Forelimb muscle (tissue), 1 donor: ENCODE data around the gene CASKIN1. TPM values are rescaled to one million over a fixed set of nuclear protein-coding genes. Genes with fewer than 3 reads are reported as not detected.
A peak's percentile ranks its signal among the peaks of the same experiment; 100 is the strongest.

Experiments used
- DNase-seq: peaks from one replicate; pipeline ENCODE4 v3.0.0-alpha.2; 2013; ENCODE audit warnings: low read depth
- polyA plus RNA-seq: library from polyadenylated mRNA; unstranded; fragments of 120-200 nt; gene quantifications from one replicate; pipeline ENCODE4 v1.2.1, GENCODE V29; 2013; ENCODE audit not compliant: insufficient read length

The CASKIN1 gene
- polyA plus RNA-seq, 1 donor, result 2.3 TPM

DNA sequence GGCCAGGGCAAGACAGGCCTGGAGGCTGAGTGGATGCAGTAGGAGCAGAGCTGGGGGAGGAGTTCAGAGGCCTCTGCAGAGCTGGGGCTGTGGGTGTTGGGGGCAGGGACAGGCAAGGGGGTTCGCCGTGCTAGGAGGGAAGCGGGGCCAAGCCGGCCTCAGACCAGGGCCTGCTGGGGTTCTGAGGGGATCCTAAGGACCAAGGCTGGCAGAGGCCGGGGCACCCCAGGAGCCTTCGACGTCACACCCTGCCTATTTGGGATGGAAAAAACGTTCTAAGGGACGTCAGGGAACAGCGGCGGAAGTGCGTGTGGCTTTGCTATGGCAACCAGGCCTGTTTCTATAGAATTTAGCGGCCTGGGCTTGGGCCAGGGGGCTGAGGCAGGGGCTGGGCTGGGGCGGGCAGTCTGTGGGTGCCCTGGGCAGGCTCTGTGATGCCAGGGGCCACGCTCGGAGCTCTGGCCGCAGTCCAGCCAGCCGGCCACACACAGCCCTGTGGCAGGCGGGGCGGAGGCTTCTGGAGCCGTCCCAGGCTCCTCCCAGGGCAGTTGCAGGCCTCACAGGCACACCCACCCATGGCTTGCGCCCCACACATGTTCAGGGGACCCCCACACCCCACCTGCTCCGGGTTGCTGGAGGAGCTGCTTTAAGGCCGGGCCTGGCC lies 37.1 kb downstream of the CASKIN1 start:
- peak; percentile 46 for DNase-seq

DNA sequence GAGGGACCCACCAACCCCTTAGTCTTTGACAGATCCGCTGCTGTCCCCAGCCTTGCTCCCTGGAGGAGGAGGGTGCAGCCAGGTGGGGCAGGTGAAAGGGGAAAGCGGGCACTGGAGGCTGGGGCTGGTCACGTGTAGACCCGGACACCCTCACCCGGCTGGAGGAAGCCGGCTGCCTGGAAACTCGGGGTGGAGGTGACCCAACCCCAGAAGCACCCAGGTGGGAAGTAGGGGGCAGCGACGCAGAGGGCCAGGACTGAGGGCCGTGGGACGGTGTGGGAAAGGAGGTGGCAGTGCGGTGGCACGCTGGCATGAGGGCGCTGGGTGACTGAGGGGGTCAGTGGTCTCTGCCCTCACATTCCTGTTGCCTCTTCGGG lies 38.2 kb downstream of the CASKIN1 start:
- no peak for DNase-seq

DNA sequence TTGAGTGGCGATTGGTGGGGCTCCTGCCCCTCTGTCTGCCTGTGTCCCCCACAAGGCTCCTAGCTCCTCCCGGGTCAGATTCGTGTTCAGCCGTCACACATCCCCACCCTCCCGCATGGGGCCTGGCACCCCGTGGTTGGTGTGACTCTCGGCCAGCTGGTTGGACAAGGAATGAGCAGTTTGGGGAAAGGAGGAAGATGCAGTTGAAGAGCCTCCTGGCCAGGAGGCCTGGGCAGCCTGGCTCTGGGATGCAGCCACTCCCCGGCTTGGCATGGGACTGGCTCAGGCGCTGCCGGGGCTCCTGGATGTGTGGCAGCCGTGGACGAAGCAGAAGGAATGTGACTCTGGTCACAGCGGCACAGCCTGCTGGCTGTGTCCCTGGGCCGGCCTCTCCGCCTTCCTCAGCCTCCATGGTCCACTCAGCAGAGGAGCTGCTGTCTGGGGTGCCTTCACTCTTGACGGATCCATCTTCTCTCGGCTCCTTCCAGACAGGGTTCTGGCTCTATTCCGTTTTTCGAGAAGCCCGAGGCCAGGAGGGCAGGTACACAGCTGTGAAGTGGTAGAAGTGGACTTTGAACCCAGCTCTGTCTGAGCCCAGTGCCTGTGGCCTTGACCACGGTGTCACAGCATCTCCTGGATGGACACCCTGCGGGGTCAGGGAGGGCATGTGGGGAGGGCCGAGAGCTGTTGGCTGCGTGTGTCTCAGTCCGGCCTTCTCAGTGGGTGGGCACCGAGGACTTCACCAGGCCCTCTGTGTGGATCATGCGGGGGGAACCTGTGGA lies 38.7 kb downstream of the CASKIN1 start:
- no peak for DNase-seq

DNA sequence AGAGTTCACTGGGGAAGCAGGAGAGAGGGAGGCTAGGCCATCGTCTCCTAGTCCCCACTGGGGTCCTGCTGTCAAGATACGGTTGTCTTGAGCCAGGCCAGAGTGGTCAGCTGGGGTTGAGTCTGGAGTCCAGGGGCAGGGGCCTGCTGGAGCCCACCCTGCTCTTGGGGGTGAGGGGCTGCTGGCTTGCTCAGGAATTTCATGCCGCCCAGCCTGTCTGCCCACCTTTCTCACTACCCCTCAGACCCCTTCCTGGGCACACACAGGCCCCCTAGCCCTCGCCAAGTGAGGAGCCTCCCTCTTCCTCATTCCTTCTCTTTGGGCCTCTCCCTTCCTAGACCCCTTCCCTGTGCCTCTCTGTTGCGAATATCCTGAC lies 39.6 kb downstream of the CASKIN1 start:
- DNase-seq, result no peak

DNA sequence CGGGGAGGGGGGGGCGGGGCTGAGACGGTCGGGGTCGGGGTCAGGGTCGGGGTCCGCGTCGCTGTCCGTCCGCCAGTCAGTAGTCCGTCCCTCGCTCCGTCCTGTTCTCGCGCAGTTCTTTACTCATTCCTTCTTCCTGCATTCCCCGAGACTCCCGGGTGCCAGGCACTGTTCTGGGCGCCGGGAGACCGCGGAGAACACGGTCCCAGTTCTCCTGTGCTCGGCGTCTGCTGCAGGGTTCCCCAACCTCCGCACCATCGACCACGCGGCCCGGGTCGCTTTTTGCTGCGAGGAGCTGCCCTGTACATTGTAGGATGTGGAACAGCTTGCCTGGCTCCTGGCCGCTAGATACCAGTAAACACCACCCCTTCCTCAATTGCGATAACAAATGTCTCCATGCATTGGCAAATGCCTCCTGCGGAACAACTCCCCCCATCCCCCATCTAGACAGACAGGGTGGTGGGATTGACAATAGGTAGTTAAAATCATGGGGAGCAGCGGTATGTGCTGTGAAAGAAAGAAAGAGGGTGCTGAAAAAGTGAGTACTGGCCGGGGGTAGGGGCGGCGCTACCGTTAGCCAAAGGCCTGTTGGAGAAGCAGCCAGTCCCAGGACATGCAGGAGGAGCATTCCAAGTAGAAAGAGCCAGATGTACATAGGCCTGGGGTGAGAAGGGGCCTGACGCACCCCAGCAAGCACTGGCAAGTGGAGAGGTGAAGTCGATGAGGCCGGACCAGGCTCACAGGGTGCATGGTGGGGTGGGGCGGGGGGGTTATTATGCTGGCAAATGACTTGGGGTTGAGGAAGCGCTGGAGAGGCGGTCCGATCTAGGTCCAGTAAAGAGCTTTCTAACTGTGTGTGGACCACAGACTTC lies 40.2 kb downstream of the CASKIN1 start:
- no peak for DNase-seq

DNA sequence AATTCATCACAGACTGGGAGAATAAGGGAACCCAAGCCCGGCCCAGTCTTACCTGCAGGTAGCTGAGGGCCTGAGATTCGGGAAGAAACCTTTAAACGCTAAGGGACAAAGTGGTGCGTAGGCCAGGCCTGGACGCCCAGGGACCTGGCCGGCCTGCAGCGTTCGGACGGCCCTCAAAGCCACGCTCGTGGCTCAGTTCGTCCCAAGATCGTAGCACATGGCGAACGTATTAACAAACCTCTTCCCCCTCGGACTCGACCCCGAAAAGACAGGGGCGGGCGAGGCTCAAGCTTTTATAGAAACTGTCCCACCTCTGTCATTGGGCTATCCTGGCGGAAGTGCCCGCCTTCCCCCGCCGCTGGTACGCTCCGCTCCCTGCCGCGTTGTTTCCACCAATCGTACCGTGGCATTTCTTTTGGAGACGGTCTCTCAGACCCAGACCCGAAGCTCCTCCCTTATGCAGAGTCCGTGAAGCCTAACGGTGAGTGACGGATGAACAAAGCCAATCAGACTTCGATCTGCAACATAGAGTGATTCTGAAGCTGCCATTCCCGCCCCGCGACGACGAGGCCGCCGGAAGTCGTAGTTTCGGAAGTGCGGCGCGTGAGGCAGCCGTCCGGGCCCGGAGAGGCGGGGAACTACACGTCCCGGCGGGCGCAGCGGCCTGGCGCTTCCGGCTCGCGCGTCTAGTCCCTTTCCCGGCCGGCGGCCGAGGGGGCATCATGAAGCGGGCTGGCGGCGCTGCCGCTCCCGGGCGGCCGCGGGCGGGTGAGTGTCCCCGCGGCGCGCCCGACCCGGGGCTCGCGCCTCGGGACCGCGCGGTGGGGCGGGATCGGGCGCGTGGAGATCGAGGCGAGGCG lies 41.1 kb downstream of the CASKIN1 start, which contains the start of gene TRAF7:
Gene TRAF7 (plus strand): TSS at position 692 of the 860 bp plus-strand sequence. CDS start 8,139 bp downstream, outside the sequence.
- peak; percentile 100 for DNase-seq

DNA sequence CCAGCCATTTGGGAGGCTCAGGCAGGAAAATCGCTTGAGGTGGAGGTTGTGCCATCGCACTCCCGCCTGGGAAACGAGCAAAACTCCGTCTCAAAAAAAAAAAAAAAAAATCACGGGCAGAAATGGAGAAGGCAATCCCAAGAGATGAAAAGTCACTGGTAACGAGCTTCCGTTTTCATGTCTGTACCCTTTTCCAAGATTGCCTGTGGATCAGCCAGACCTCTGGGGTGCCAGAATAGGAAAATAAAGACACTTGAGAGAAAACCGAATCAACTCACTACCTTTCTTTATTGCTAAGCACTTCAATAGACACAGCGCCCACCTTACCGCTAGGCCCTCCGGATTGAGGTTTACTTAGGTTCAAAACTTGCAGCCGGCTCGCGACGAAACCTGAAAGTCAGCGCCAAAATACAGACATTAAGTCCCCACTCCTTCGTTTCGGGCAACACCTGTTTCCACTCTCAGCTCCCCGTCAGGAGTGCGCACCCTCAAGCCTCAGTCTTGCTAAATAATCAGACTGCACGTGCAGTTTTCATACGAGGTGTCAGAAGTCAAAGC lies 41.8 kb downstream of the CASKIN1 start:
- no peak for DNase-seq

DNA sequence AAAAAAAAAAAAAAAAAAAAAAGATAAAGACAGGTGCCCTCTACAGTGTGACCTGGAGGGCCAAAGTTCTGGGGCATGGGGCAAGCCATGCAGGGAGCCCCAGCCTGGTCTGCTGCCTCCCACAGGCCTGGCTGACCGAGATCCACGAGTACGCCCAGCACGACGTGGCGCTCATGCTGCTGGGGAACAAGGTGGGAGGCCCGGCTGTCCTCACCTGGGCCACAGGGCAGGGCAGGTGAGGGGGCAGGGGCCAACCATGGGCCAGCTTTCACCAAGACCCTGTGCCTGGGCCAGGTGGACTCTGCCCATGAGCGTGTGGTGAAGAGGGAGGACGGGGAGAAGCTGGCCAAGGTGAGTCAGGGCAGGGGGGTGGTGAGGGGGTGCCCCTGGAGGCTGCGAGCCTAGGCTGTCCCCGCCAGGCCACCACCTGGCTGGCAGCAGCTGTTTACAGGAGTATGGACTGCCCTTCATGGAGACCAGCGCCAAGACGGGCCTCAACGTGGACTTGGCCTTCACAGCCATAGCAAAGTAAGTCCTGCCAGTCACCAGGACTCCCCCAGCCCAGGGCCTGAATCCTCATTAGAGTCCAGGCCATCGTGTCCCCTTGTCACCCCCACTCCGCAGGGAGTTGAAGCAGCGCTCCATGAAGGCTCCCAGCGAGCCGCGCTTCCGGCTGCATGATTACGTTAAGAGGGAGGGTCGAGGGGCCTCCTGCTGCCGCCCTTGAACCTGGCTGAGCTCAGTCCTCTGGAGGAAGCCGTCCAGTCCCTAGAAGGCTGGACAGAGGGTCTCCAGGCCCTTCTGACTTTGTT lies 43.5 kb downstream of the CASKIN1 start:
- DNase-seq, result no peak

DNA sequence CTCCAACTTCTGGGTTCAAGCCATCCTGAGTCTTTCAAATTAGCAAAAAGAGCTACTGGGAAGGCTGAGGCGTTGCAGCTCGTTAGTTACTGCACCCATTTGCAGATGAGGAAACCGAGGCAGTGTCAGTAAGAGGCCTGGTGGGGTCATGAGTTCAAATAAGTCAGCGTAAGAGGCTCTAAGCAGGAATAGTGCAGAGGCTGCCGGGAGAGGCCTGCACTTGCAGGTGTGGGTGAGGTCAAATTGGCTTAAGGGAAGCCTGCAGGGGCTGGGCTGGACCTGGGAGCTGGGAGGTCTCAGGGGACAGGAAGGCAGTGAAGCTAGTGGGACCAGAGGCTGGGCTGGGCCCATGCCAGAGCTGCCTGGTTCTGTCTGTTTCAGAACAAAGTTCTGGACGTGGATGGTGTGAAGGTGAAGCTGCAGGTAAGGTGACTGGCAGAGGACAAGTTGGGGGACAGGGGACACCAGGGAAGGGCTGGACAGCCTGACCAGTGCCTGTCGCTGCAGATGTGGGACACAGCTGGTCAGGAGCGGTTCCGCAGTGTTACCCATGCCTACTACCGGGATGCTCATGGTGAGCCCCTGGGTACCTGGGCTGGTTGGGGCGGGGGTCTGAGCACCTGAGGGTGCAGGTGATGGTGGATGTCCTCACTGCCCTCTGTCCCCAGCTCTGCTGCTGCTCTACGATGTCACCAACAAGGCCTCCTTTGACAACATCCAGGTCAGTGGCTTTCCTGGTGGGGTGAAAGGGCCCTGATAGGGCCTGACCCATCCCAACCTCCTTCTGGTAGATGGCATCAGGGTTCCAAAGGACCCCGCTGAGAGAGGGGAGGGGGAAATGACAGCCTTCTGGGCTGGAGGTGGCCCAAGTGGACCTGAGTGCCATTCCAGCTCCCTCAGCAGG lies 45.0 kb downstream of the CASKIN1 start:
- no peak for DNase-seq

DNA sequence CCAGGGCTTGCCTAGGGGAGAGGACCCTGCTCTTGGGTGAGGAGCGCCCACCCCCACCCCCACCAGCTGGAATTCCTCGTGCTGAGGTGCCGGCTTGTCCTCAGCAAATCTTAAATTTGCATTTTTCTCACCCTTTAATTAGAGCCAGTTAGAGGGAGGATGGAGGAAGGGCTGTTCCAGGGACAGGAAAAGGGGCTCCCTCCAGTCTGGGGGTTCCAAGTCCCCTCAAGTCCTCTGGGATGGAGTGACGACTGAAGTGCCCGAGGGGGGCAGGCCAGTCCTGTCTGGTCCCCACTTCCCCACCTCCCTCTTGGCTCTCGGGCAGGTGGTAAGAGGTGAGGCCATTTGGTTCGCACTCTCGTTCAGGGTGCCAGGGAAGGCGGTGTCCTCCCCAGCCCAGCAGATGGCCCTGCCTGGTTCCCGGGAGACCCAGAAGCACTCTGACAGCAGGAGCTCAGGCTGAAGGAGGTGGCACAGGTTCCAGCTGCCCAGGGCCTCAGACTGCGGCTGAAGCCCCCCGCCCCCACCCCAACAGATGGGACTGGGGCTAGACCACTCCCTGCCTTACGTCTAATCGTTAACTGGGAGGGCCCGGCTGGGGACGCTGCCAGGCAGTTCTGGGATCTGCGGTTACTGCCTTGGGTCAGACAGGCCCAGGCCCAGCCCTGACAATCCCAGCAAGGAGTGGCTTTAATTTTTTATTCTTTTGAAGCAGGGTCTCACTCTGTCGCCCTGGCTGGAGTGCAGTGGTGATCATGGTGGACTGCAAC lies 45.8 kb downstream of the CASKIN1 start:
- DNase-seq, result no peak

DNA sequence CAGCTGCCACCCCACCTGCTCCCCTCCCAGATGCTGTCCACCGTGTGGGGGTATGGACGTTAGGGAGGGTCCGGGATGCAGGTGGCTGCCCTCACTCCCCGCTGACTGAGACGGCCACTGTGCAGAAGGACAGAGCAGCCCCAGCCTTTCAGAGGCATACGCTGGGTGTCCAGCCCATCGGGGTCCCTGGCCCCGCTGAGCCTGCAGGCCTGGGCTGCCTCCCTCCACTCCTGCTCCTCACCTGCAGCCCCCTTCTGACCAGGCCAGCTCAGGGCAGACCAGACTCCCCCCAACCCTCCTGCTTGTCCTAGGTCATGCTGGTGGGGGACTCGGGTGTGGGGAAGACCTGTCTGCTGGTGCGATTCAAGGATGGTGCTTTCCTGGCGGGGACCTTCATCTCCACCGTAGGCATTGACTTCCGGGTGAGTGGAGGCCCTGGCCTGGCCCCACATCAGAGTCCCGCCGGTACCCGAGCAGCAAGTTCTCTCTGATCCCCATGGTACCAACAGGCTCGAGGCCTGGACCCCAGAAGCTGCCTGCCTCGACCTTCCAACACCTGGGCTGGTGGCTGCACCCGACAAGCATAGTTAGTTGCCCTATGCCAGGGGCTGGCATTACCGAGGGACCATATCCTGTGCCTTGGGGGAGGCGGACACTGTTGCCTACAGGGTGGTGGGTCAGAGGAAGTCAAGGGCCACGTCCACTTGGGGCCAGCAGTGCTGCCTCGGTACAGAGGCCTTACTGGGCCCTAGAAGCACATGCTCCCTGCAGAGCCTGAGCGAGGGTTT lies 46.6 kb downstream of the CASKIN1 start:
- no peak for DNase-seq

DNA sequence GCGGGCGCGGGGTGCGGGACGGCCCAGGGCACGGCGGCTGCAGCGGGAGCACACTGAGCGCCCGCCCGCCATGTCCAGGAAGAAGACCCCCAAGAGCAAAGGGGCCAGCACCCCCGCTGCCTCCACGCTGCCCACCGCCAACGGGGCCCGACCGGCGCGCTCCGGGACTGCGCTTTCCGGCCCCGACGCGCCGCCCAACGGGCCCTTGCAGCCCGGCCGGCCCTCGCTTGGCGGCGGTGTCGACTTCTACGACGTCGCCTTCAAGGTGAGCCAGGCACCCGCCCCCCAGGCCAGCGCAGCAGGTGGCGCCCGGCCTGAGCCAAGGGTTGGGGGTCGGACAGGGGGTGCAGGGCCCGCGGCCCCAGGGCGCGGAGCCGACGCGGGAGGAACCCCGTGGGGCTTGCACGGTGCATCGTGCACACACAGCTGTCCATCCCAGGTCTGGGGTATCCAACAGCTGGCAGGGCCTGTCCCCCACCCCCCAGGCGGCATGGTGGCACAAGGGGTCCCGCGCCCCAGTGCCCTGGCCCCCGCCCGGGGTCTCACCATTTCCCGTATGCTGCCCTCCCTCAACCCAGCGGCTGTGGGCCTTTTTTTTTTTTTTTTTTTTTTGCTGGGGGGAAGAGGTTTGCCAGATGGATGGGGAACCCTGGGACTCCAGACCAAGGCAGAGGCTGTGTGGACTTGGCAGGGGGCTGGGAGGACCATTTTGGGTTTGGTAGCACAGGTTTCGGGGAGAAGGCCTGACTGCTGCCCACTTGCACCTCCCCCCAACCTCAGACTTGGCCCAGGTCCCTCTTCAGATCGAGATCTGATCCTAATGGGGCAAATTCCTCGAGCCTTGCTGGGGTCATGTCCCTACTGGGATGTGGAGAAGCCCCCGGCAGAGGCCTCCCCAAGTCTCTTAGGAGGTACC lies 47.4 kb downstream of the CASKIN1 start:
- no peak for DNase-seq

DNA sequence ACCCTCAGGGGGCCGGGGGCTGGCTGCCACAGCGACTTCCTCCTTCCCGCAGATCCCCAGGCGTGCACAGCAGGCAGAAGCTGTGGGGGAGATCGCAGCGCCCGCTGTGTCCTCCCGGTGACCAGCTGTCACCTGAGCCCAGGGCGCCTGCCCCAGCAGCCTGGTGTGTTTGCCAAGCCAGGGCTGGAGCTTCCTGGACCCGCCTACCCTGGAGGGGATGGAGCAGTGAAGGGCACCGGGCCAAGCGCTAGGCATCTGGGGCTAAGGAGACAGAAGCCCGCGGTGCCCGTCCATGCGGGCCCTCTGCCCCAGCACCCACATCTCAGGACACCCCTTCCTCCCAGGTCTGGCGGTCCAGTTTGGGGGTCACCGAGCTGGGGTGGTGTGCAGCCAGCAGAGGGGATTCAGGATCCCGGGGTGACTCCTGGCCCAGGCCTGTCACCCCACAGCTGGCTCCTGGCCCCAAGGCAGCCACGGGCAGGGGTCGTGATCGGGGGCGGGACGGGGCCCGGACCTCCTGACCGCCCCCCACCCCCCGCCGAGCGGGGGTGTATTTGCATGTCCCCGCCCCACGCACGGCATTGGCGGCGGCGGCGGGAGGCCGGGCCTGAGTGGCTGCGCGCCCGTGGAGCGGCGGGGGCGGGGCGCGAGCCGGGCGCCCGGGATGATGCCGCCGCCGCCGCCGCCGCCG lies 48.3 kb downstream of the CASKIN1 start, which contains the start of gene RAB26:
Gene RAB26 (plus strand): TSS at position 645 of the 691 bp plus-strand sequence. CDS start 159 bp downstream, outside the sequence.
- no peak for DNase-seq

DNA sequence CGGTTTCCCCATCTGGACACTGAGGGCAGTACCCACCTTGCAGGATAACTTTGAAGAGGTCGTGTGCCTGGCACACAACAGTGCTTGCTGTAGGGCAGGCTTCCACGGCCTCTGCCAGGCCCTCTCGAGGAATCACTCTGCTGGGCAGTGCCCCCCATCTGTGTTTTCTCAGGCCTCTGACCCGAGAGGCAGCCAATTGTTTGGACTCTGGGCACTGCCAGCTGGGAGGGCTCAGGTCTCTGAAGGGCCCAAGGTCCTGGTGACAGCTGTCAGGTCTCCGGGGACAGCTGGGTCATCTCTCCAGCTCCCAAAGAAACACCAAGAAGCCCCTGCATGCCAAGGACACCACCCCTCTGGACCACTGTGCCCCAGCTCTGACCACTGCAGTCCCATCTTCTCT lies 49.0 kb downstream of the CASKIN1 start:
- no peak for DNase-seq

DNA sequence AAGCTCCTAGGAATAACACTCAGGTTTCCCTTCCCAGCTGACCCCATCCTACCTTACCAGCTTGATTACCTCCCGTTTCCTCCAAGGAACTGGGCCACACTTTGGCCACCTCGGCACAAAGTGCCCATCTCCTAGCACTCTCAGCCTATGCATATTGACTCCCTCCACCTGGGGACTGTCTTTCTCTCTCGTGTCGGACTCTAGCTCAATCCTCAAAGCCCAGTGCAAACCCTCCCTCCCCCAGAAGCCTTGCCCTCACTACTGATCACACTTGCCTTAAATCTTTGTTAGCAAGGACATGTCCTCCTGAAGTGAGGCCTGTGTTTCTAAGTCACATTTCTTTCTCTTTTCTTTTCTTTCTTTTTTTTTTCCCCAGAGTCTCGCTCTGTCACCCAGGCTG lies 50.6 kb downstream of the CASKIN1 start:
- no peak for DNase-seq
